GM12872 (cell line): ENCODE results near the gene LRCOL1.
A peak's percentile ranks its signal among the peaks of the same experiment; 100 is the strongest.

Source experiments
- TF ChIP-seq, protein P1 (sequence below): IDR thresholded peaks from 3 replicates; pipeline ENCODE4 v1.5.1; 2011; ENCODE audit warnings: low read depth, mild to moderate bottlenecking, low read length, moderate library complexity; ENCODE audit not compliant: insufficient read depth

LRCOL1 gene

GRCh38 chr12:132568826-132569480, 41.4 kb downstream of the LRCOL1 start:
- TF ChIP-seq, protein P1, sequence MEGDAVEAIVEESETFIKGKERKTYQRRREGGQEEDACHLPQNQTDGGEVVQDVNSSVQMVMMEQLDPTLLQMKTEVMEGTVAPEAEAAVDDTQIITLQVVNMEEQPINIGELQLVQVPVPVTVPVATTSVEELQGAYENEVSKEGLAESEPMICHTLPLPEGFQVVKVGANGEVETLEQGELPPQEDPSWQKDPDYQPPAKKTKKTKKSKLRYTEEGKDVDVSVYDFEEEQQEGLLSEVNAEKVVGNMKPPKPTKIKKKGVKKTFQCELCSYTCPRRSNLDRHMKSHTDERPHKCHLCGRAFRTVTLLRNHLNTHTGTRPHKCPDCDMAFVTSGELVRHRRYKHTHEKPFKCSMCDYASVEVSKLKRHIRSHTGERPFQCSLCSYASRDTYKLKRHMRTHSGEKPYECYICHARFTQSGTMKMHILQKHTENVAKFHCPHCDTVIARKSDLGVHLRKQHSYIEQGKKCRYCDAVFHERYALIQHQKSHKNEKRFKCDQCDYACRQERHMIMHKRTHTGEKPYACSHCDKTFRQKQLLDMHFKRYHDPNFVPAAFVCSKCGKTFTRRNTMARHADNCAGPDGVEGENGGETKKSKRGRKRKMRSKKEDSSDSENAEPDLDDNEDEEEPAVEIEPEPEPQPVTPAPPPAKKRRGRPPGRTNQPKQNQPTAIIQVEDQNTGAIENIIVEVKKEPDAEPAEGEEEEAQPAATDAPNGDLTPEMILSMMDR = no peak

- TF ChIP-seq, protein P1 = no peak
Observed at GRCh38 chr12:132568301-132568700, 42.1 kb downstream of the LRCOL1 start.

DNA sequence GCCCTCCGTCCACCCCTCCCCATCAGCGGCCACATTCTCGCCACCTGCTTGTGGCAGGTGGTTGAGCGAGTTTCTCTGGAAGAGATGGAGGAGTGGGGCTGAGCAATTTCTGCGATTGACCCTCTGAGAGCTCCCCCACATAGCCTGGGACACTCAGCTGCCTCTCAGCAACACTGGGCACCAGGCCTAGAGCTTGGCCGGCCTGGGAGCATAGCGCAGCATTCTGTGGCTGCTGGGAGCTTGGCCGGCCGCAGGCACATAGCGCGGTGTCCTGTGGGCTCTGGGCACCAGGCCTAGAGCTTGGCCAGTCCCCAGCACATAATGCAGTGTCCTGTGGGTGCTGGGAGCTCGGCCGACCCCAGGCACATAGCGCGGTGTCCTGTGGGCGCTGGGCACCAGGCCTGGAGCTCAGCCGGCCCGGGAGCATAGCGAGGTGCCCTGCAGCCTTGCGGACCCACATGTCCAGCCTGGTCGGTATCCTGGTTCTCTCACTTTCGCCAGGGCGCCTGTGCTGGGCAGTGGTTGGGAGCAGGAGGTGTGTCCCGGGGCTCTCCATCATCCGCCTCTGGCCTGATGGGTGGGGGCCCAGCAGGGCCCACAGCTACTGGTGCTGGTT, 43.8 kb downstream of the LRCOL1 start:
- TF ChIP-seq, protein P1 = no peak

GRCh38 chr12:132565365-132565764, 45.0 kb downstream of the LRCOL1 start:
- TF ChIP-seq, protein P1 = no peak

DNA sequence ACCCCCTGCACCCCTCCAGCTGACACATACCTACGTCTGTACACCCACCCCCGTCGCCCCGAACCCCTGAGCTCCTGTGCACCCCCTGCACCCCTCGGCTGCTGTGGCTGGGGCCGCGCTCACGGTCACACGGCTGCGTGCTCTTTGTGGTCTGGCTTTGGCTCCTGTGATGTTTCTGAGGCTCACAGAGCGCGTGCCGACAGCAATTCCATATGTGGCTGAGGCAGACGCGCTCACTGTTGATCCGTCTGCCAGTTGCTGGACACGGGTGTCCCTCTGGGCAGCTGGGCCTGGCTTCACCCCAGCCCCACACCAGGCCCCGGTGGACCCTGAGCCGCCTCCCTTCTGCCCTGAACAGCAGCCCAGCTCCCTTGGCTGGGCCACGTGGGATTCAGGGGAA, 46.5 kb downstream of the LRCOL1 start:
- TF ChIP-seq, protein P1 = no peak

- TF ChIP-seq, protein P1 = no peak
Observed at GRCh38 chr12:132562489-132563021, 47.8 kb downstream of the LRCOL1 start.

DNA sequence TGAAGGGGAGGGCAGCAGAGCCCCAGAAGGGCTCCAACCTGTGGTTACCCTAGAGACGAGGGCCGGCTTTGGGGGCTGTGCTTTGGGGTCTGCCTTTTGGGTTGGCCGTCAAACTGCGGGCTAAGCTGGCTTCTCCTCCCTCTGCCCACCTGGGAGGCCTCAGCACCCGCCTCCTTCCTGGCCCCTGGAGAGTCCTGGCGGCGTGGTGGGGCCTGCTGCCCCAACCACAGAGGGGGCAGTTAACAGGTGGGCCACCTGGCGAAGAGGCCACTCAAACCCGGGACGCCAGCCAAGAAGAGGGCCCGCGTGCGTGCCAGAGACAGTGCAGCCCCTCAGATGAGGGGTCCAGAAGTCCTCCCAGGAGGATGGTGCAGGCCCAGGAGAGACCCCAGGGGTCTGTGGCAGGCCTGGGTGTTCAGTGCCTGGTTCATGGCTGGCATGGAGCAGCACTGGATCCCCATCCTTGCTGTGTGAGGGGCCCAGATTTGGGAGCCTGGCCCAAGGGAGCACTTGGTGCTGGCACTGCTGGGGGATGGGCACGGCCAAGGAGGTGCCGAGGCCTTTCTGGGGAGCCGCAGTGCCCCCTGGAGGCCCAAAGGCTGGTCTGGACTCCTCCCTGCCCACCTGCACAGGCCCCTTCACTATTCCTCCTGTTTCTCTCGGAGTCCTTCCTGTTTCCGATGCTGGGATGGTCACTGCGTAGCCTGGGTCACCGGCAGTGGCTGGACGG, 48.8 kb downstream of the LRCOL1 start:
- TF ChIP-seq, protein P1 = peak; percentile 62
